ENCODE results near the gene SMURF1. TPM values are rescaled to one million over a fixed set of nuclear protein-coding genes. Genes with fewer than 3 reads are reported as not detected.
A peak's percentile ranks its signal among the peaks of the same experiment; 100 is the strongest.

The SMURF1 gene
- total RNA-seq, 1 experiment from 2014 or later, result 42.5 TPM

- DNase-seq (ENCODE audit: low read depth), result no peak
Measured at GRCh38 chr7:99098286-99098823, 45.6 kb downstream of the SMURF1 start.

DNA sequence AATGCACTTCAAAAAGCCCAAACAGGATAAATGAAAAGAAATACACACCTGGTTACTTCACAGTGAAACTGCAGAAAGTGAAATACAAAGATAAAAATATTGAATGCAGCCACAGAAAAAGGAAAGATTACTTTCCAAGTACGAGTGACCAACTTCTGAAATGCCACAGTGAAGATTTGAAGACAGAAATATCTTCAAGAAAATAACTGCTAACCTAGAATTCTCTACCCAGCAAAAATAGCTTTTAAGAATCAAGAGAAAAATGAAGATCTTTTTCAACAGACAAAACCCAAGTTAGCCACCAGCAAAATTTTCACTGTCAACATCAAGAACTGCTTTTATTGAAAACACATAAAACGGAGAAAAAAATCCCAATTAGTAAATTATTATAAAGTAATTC, 46.2 kb downstream of the SMURF1 start:
- DNase-seq (ENCODE audit: low read depth), result no peak

GRCh38 chr7:99096124-99096887, 47.6 kb downstream of the SMURF1 start:
- DNase-seq (ENCODE audit: low read depth), result no peak

- DNase-seq (ENCODE audit: low read depth), result no peak
Measured at GRCh38 chr7:99095698-99096097, 48.2 kb downstream of the SMURF1 start.

DNA sequence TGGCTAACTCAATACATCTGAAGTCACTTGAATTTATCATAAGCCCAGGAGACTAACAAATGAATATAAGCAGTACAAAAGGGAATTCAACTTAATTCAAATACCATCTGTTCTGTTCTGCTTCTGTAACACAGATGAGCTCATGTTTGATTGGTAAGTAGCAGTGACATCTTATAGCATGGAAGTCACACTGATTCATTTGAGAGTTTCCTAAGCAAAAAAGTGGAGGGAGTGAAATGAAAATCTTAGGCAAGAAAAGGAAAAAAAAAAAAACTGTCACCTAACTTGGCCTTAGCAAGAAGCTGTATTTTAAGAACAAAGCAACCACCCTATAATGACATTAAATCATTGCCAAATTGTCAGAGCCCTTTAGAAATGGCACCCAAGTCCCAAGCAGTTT, 49.5 kb downstream of the SMURF1 start:
- DNase-seq (ENCODE audit: low read depth), result no peak

GRCh38 chr7:99092064-99092720, 51.7 kb downstream of the SMURF1 start:
- no peak for DNase-seq (ENCODE audit: low read depth)

GRCh38 chr7:99090771-99091542, 53.0 kb downstream of the SMURF1 start:
- DNase-seq (ENCODE audit: low read depth), result no peak

- no peak for DNase-seq (ENCODE audit: low read depth)
Measured at GRCh38 chr7:99089914-99090629, 53.8 kb downstream of the SMURF1 start.

DNA sequence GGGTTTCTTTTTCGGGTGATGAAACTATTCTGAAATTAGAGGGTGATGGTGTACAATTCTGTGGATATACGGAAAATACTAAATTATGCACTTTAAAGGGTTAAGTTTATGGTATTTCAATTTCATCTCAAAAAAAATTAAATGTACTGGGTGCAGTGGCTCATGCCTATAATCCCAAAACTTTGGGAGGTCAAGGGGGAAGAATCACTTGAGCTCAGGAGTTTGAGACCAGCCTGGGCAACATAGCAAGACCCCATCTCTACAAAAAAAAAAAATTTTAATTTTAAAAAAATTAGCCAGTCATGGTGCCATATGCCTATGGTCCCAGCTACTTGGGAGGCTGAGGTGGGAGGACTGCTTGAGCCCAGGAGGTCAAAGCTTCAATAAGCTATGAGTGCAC, 57.0 kb downstream of the SMURF1 start:
- no peak for DNase-seq (ENCODE audit: low read depth)

- no peak for DNase-seq (ENCODE audit: low read depth)
Measured at GRCh38 chr7:99086532-99086931, 57.4 kb downstream of the SMURF1 start.

- DNase-seq (ENCODE audit: low read depth), result no peak
Measured at GRCh38 chr7:99083733-99084132, 60.2 kb downstream of the SMURF1 start.

DNA sequence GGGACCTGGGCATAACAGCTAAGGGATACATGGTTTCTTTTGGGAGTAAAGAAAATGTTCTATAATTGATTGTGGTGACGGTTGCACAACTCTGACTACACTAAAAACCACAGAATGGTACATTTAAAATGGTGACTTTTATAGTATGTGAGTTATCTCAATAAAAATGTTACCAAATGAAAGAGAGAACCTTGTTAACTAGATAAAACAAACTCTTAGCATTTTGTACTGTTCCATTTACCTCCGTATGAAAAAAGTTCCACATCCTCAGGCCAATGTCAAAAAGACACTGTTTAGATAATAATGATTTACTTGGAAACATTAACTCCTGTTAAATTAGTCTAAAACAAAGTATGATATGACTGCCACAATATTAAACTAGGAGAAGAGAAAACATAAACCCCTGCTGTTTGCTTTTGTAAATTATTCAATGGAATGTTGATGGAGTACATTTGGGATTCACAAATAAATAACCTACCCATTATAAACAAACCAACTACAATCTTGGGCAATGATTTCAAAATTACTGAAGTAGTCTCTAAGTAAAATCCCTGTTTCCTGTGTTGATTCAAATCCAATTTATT, 60.7 kb downstream of the SMURF1 start:
- no peak for DNase-seq (ENCODE audit: low read depth)

DNA sequence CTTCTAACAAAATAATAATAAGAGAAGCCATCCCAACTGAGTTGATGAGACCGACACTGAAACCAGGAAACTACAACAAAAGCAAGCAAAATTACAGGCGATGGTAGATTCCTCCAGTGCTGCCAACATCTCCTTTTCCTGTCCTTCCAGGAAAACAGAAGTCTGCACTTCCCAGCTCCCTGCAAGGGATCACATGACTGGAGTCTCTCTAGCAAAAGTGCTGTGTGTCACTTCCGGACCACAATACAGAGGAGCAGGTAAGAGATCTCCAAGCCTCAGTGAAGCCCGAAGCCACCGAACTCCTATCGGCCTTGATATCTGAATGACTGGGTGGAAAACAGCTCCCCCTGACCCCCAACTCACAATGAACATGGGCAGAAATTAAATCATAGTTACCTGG, 63.2 kb downstream of the SMURF1 start:
- peak; percentile 27 for DNase-seq (ENCODE audit: low read depth)

GRCh38 chr7:99079104-99079503, 64.8 kb downstream of the SMURF1 start:
- DNase-seq (ENCODE audit: low read depth), result no peak

DNA sequence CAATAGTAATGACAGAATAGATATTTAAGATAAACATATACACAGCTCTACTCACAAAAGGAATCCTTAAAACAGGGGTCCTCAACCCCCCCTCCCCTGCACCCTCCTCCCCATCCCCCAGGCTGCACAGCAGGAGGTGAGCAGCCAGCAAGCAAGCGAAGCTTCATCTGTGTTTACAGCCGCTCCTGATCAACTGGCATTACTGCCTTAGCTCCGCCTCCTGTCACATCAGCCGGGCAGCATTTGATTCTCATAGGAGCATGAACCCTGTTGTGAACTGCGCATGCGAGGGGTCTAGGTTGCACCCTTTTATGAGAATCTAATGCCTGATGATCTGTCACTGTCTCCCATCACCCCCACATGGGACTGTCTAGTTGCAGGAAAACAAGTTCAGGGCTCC, 65.5 kb downstream of the SMURF1 start:
- DNase-seq (ENCODE audit: low read depth), result no peak

GRCh38 chr7:99076615-99077014, 67.3 kb downstream of the SMURF1 start:
- DNase-seq (ENCODE audit: low read depth), result no peak

DNA sequence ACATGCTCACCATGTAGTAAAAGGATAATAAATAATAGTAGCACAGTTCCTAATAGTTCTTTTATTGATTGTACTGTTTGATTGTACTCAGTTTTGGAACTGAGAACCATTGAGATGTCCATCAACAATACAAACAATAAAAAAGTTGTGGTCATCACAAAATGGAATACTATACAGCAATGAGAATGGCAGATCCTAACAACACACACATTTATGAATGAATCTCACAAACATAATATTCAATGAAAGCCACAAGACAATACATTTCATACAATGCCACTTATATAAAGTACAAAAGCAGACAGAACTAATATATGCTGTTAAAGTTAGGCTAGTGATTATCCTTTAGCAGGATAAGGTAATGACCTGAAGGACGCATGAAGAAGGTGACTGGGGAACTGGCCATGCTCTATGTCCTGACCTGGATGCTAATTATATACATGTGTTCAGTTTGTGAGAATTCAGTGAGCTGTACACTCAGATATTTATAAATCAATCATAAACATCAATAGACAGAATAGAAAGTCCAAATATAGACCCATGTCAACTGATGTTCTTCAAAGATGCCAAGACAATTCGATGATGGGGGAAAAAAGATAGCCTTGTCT, 70.0 kb downstream of the SMURF1 start:
- DNase-seq (ENCODE audit: low read depth), result no peak

GRCh38 chr7:99072126-99072525, 71.8 kb downstream of the SMURF1 start:
- peak; percentile 27 for DNase-seq (ENCODE audit: low read depth)

DNA sequence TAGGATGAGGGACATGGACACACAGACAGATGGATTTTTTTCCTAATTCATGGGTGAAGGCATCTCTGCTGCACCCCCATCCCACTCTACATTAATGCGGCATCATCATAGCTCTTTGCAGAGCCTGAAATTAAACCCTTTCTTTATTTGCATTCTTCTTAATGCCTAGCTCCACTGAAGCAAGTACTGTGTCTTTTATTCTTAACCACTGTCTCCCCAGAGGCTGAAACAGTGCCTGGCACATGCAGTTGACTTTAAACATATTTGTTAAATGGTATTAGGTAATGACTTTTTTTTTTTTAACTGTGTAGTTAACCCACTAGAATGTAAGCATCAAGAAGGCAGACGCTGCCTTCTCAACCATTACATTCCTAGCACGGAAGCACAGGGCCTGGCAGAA, 73.5 kb downstream of the SMURF1 start:
- DNase-seq (ENCODE audit: low read depth), result no peak

- DNase-seq (ENCODE audit: low read depth), result no peak
Measured at GRCh38 chr7:99061001-99061776, 82.7 kb downstream of the SMURF1 start.
